Heart left ventricle (tissue), 16 donors: ENCODE results near the gene TMEM150A. TPM values are rescaled to one million over a fixed set of nuclear protein-coding genes. Genes with fewer than 3 reads are reported as not detected.

ENCODE experiments used
- ATAC-seq, 4 donors: fragments of 200-7000 bp; cut with Tn5 transposase; one replicate each; pipeline ENCODE4 v1.9.1; 2020 to 2022; ENCODE audit warnings: moderate library complexity in 4 of 4, mild to moderate bottlenecking in 3 of 4, moderate number of reproducible peaks in 1 of 4
- DNase-seq, 5 donors: peaks; one replicate each; pipeline ENCODE4 v3.0.0-alpha.2; 2020
- H3K27ac ChIP-seq, 12 donors: fragments of 200-600 bp; sonication (generic) in 4 of 12; one replicate each; pipeline versions ENCODE4 v1.5.0 to v1.8.0; 2016 to 2022; ENCODE audit warnings: mild to moderate bottlenecking in 2 of 12
- H3K27me3 ChIP-seq, 9 donors: fragments of 200-600 bp; sonication (generic) in 2 of 9; one replicate each; pipeline versions ENCODE4 v1.5.1 to v1.8.0; 2016 to 2022; ENCODE audit warnings: mild to moderate bottlenecking in 3 of 9
- H3K36me3 ChIP-seq, 9 donors: fragments of 200-600 bp; sonication (generic) in 2 of 9; one replicate each; pipeline versions ENCODE4 v1.5.0 to v1.8.0; 2018 to 2022; ENCODE audit warnings: mild to moderate bottlenecking in 2 of 9
- H3K4me1 ChIP-seq, 12 donors: fragments of 200-600 bp; sonication (generic) in 4 of 12; one replicate each; pipeline versions ENCODE4 v1.5.0 to v1.8.0; 2016 to 2022; ENCODE audit warnings: mild to moderate bottlenecking in 3 of 12
- H3K4me3 ChIP-seq, 12 donors: fragments of 200-600 bp; sonication (generic) in 4 of 12; one replicate each; pipeline versions ENCODE4 v1.5.0 to v1.8.0; 2017 to 2022; ENCODE audit warnings: mild to moderate bottlenecking in 9 of 12, moderate library complexity in 4 of 12
- H3K9me3 ChIP-seq, 12 donors: fragments of 200-600 bp; sonication (generic) in 4 of 12; one replicate each; pipeline versions ENCODE4 v1.5.0 to v1.8.0; 2016 to 2022; ENCODE audit warnings: mild to moderate bottlenecking in 1 of 12
- CTCF ChIP-seq, 12 donors: fragments of 200-600 bp; sonication (generic) in 4 of 12; IDR thresholded peaks; one replicate each; pipeline versions ENCODE4 v1.5.0 to v1.8.0; 2018 to 2022; ENCODE audit warnings: antibody characterized with exemption in 12 of 12, mild to moderate bottlenecking in 5 of 12
- POLR2A ChIP-seq, 2 donors: fragments of 450-650 bp; IDR thresholded peaks; one replicate each; pipeline ENCODE4 v1.6.1; 2017; ENCODE audit warnings: antibody characterized with exemption in 2 of 2, mild to moderate bottlenecking in 2 of 2, moderate library complexity in 2 of 2
- WGBS, 4 donors: extraction: QIAGEN DNeasy Blood & Tissue Kit in 2 of 4; methylation state at CpG; one replicate each; pipeline versions ENCODE4 v1.1.5 to v1.1.7; 2013 to 2018; 5-methylcytosine and 5-hydroxymethylcytosine counted together
- intact Hi-C, 10 donors: fragments of 100-400 bp; cut with DNase I; formaldehyde crosslinking; loops; one replicate each; pipeline versions ENCODE4 v1.11.1 to v1.14.2; 2022
- polyA plus RNA-seq, 2 donors: library from polyadenylated mRNA; stranded (reverse); fragments of 200-250 nt; gene quantifications; one replicate each; pipeline ENCODE4 v1.2.3, GENCODE V29; 2013
- total RNA-seq, 9 donors: library from RNA; depleted of rRNA in 2 of 9; stranded (reverse); fragments of >200 nt in 2 of 9; fragmentation: NEBNext Ultra II Directional in 3 of 9; extraction: Animal tissue kit (Norgen Biotek cat#: 25700) in 3 of 9; gene quantifications; one replicate each; pipeline versions ENCODE4 v1.1.0 to v1.2.4, GENCODE V29; 2016 to 2023
- donor health status: ischemic (EF 13 %, LVEDD 7.1; RV severe dilation, severe dysfunction).
- donor health status: healthy with polysubstance abuse.
- donor health status: DM: no; HTN: yes; CAD: no.
- donor health status: DM: no; HTN: no; CAD: no.
- donor health status: ischemic (EF 25% LVEDD 6.9; RV normal size, moderate dysfunction).
- donor health status: ischemic (EF 25% LVEDD 5.7; RV mildly dilated, moderate dysfunction).
- donor health status: healthy.
- donor health status: DM: yes; HTN: yes; CAD: no.
- donor health status: ischemic (EF 35%, LVEDD 5.7; RV mildly dilated, moderate dysfunction).
- donor health status: nonischemic (EF 11% LVEDD 7.7; RV severe dilation, severe dysfunction).
- donor health status: DM: yes; HTN: yes; CAD: no.
- donor health status: PGD.
- donor health status: ischemic (EF 29% LVEDD 5.4; RV normal size, mild dysfunction).
- donor health status: nonischemic (EF 23%, LVEDD 6.1; RV moderate dilation, normal function).

Gene TMEM150A
- total and polyA plus RNA-seq, 11 donors = 6.4 to 20.8 (median 11.5) TPM

GRCh38 chr2:85635636-85636035 is 33.1 kb upstream of the TMEM150A start:
- H3K4me3 ChIP-seq = no peak overlapping the region
- WGBS, 4 donors = 36 to 43% (median 40%) methylated on average over 4 of the region's 4 CpGs
- H3K4me1 ChIP-seq = peaks cover 0 to 8% (median 0%) of the 10 kb centered on the region in 12 donors
- TF ChIP-seq POLR2A (IDR thresholded peaks at IDR 0.05) = no peak
- TF ChIP-seq CTCF (IDR thresholded peaks at IDR 0.05) = no peak
- ATAC-seq (peak in 2 of 4 donors; percentile 59 to 69), DNase-seq (no peak)
- H3K27ac ChIP-seq = peak overlapping the region in 1 of 12 donors; percentile 3
- H3K9me3 ChIP-seq = no peaks in the 10 kb centered on the region
- H3K36me3 ChIP-seq = peaks cover 5 to 98% (median 95%) of the 10 kb centered on the region in 9 donors
- intact Hi-C loops = loop anchor here in 9 of 10 donors (2.0 to 10.0 kb wide), 7 partner anchors 71 to 449 kb away; no protein-coding TSS in a partner anchor
- H3K27me3 ChIP-seq = no peaks in the 10 kb centered on the region

DNA sequence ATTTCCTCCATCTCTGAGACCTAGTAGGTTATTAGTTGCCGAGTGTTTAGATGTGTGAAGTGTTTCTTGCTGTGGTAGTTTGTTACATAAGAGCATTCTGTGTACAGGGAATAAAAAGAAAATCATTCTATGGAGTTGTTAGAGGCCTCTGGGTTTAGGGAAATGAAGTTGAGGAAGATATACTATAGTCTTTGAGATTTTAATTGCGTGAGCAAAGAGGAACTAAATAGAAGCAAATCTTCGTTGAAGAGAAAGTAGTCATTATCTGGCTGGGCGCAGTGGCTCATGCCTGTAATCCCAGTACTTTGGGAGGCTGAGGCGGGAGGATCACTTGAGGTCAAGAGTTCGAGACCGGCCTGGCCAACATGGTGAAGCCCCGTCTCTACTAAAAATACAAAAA is 32.5 kb upstream of the TMEM150A start:
- peaks cover 5 to 98% (median 95%) of the 10 kb centered on the region in 9 donors for H3K36me3 ChIP-seq
- H3K4me1 ChIP-seq = peaks cover 0 to 8% (median 0%) of the 10 kb centered on the region in 12 donors
- peak overlapping the region in 1 of 12 donors; percentile 3 for H3K27ac ChIP-seq
- intact Hi-C loops = loop anchor here in 7 of 10 donors (2.0 to 10.0 kb wide), 6 partner anchors 72 to 450 kb away; no protein-coding TSS in a partner anchor
- no peak overlapping the region for H3K4me3 ChIP-seq
- TF ChIP-seq POLR2A (IDR thresholded peaks at IDR 0.05) = no peak
- TF ChIP-seq CTCF (IDR thresholded peaks at IDR 0.05) = no peak
- H3K27me3 ChIP-seq = no peaks in the 10 kb centered on the region
- WGBS, 4 donors = 87 to 93% (median 90%) methylated on average over 8 of the region's 8 CpGs
- ATAC-seq = no peak
- DNase-seq = no peak
- H3K9me3 ChIP-seq = no peaks in the 10 kb centered on the region

GRCh38 chr2:85631316-85631715 is 28.8 kb upstream of the TMEM150A start:
- WGBS, 4 donors = 90 to 93% (median 90%) methylated on average over 3 of the region's 3 CpGs
- Histone ChIP-seq H3K27ac (no peak overlapping the region), H3K36me3 (peaks cover 5 to 98% (median 95%) of the 10 kb centered on the region in 9 donors), H3K4me1 (peaks cover 0 to 8% (median 0%) of the 10 kb centered on the region in 12 donors), H3K4me3 (no peak overlapping the region), H3K27me3 (no peaks in the 10 kb centered on the region), H3K9me3 (no peaks in the 10 kb centered on the region)
- no peak for DNase-seq
- intact Hi-C loops = loop anchor here in 2 of 10 donors (10.0 kb wide), 2 partner anchors 183 to 453 kb away; no protein-coding TSS in a partner anchor
- no peak for TF ChIP-seq CTCF (IDR thresholded peaks at IDR 0.05)
- TF ChIP-seq POLR2A (IDR thresholded peaks at IDR 0.05) = no peak
- no peak for ATAC-seq

GRCh38 chr2:85628658-85629057 is 26.2 kb upstream of the TMEM150A start:
- Histone ChIP-seq H3K36me3 (peaks cover 2 to 100% (median 98%) of the 10 kb centered on the region in 9 donors), H3K27me3 (no peaks in the 10 kb centered on the region), H3K4me1 (peaks cover 0 to 14% (median 6%) of the 10 kb centered on the region in 12 donors), H3K27ac (no peak overlapping the region), H3K4me3 (no peak overlapping the region), H3K9me3 (no peaks in the 10 kb centered on the region)
- ATAC-seq = no peak
- intact Hi-C loops = no loop called here
- no peak for TF ChIP-seq POLR2A (IDR thresholded peaks at IDR 0.05)
- no peak for TF ChIP-seq CTCF (IDR thresholded peaks at IDR 0.05)
- WGBS, 4 donors = 69 to 80% (median 74%) methylated on average over 2 of the region's 2 CpGs
- no peak for DNase-seq
